NCI-H2081 (cell line): Measurements from ENCODE around the gene TMEM132E.

Experiments
- DNase-seq, 2 experiments: peaks; one replicate each; lab custom pipeline; 2025; lab: John Stamatoyannopoulos, UW

Gene TMEM132E

DNA sequence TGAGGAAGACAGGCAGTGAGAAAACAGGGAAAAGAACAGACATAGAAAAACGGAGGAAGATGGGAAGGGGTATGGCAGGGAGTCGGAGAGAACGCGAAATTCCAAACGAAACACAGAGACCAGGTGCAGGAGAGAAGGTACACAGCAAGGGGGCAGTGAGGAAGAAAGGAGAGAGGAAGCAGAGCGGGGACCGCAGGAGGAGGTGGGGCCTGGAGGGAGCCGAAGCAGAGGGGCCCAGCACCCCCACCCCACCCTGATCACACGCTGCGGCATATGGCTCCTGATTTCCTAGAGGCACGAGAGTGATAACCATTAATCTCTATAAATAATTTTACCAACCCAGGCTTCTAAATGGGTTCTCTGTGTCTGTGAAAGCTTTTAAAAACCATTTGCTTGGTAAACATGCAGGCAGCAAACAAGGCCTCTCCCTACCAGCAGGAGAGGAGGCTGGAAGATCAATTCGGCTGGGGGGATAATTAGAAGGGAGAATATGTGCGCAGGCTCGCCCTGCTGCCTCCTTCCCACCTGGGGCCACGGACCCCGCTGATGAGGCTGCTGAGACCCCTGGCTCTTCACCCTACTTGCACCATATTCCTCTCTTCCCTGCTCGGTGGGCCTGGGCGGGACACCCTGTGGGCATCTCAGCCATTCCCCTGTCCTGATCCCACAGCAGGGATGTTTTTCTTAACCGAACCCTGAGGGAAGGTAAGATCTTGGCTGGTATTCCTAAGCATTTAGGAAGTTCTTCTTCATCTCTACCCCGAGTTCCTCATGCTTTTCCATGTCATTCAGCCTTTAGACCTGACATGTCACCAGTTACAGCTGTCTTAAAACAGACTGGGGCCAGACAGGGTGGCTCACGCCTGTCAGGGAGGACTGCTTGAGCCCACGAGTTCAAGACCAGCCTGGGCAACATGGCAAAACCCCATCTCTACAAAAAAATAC lies 86.7 kb downstream of the TMEM132E start:
- no peak for DNase-seq

GRCh38 chr17:34667656-34668055 lies 88.3 kb downstream of the TMEM132E start:
- DNase-seq: no peak

DNA sequence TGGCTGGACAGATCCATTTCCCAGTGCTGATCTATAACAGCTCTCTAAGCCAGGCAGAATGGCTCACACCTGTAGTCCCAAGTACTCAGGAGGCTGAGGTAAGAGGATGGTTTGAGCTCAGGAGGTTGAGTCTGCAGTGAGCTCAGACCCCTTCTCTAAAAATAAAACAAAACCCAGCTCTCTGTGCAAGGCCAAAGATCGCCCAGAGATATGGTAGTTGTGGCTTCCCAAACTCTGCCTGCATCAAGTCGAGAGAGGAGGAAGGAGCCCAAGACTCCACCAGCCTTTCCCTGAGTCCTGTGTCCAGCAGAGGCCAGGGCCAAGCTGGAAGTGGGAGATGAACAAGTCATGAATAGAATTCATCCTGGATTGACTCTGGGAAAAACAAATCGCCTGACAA lies 88.8 kb downstream of the TMEM132E start:
- no peak for DNase-seq

DNA sequence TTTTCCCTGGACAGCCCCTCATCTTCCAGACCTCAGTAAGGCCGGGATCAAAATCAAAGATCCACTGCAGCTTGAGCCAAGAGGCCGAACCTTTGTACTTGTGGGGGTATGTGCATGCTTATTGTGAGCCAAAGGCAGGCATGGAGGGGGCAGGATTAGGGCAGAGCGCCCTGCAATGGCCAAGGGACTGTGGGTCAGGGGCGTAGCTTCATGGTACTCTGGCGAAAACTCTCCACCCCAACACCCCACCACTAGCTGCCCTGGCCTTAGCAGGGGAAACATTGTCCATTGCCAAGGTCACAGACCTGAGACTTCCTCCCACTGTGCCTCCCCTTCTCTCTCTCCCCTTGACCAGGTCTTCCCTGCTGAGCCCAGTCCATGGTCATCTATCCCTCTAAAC lies 90.1 kb downstream of the TMEM132E start:
- DNase-seq: no peak

DNA sequence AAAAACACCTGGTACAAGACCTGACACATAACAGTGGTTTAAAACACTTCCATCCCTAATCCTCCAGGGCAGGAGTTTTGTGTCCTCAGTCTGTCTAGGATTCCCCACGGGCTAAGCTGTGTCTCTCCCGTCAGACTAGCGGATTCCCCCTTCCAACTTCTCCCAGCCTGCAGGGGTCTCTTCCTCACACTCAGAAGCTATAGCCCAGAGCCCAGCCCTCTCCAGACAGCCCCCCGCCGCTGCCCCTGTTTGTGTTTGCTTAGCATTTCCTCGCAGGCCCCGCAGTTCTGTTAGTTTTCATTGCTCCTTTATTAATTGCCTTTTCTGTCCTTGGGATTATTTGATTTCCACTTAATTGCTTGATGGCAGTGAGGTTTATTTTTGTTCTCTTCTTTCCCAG lies 91.2 kb downstream of the TMEM132E start:
- DNase-seq: no peak

- no peak for DNase-seq
Measured at GRCh38 chr17:34671191-34671590, 91.8 kb downstream of the TMEM132E start.

GRCh38 chr17:34672176-34672785 lies 92.9 kb downstream of the TMEM132E start:
- DNase-seq: no peak

- DNase-seq: no peak
Measured at GRCh38 chr17:34673516-34673915, 94.1 kb downstream of the TMEM132E start.

DNA sequence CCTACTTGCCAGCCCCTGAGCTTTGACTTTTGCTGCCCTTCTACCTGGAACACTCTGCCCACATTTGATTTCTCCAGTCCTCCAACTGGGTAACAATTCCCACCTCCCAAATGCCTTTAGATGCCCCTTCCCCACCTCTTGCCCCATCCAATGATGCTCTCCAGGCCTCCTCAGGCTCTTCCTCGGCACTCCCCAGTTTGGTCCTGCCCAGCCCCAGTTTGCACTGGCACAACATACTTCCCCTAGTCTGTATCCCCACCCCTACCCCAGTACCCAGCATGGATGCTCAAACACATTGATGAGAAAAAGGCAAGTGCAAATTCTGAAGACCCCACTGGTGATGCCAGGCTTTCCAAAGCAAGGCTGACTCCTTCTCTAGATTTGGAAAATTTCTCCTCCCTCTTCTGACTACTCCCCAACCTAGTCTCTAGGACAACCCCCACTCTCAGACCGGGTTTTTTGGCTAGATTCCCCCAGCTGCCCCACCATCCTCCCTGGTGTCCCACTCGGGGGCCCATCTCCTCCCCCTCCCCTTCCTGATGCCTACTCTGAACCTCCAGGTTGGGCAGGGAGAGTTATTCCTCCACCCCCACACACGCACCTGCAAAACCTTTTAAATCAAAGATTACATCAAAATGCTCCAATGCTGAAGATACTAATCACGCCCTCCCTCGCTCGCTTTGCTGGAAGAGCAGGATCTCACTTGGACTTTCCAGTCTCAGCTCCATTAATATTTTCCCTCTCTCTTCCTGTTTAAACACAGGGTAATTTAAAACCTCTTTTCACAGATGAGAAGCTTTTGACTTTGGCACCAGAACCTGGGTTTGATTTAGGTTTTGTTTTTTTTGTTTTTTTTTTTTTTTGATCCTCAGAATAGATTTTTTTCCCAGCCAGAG lies 94.9 kb downstream of the TMEM132E start:
- DNase-seq: no peak

GRCh38 chr17:34675143-34675542 lies 95.8 kb downstream of the TMEM132E start:
- DNase-seq: no peak

- DNase-seq: no peak
Measured at GRCh38 chr17:34675605-34676004, 96.2 kb downstream of the TMEM132E start.

DNA sequence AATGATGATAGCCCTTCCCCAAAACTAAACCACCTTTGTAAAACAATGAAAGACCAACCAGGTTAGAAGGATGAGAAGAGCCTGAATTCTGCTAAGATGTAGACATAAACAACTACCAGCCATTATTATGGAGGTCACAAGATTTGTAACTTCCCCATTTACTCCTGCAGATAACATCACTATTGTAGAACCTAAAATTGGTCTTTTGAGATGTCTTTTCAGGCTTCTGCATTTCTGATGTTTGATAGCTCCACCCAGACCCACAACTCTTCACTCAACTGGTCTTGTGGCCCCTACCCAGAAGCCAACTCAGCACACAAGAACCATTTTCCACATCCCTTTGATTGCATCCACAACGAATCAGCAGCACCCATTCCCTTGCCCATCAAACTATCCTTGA lies 100.8 kb downstream of the TMEM132E start:
- DNase-seq: no peak

- DNase-seq: no peak
Measured at GRCh38 chr17:34682305-34682704, 102.9 kb downstream of the TMEM132E start.

GRCh38 chr17:34683390-34683789 lies 104.0 kb downstream of the TMEM132E start:
- DNase-seq: no peak
